A549 (cell line): ENCODE measurements around the gene GEN1. TPM values are rescaled to one million over a fixed set of nuclear protein-coding genes. Genes with fewer than 3 reads are reported as not detected.

Experiments used
- ATAC-seq, 2 experiments: fragments of 200-7000 bp in 1 of 2; fragments of >200 bp in 1 of 2; cut with Nextera tagmentation in 1 of 2; cut with Tn5 transposase in 1 of 2; 3 replicates each; pipeline versions ENCODE4 v1.8.0 to v1.9.1; 2018 to 2020; ENCODE audit warnings: mild to moderate bottlenecking in 1 of 2, moderate library complexity in 1 of 2
- CTCF ChIA-PET: fragments of 300-600 bp; sonication (Branson Sonifier 250); formaldehyde crosslinking; extraction: SDS; loops from one replicate; lab custom pipeline; 2021; ENCODE audit warnings: antibody characterized with exemption, inconsistent platforms; lab: Yijun Ruan, JAX
- POLR2A ChIA-PET: fragments of 350-600 bp; formaldehyde crosslinking; extraction: SDS; loops from one replicate; lab custom pipeline; 2021; ENCODE audit warnings: antibody characterized with exemption, inconsistent platforms; lab: Yijun Ruan, JAX
- DNase-seq, 2 experiments: peaks; one replicate each; pipeline versions ENCODE4 v3.0.0 to v3.0.0-alpha.2; 2011 to 2016; ENCODE audit warnings: low read depth in 1 of 2, low spot score in 1 of 2
- FAIRE-seq: peaks from 2 replicates; lab custom pipeline; 2011; peaks lifted over from hg19 to GRCh38; lab: Jason Lieb, UNC
- H3K27ac ChIP-seq, 2 experiments: fragments of >200 bp; sonication (Bioruptor Twin); formaldehyde crosslinking; 3 replicates each; pipeline ENCODE4 v1.5.1; 2016 to 2017
- H3K4me1 ChIP-seq: fragments of >200 bp; sonication (Bioruptor Twin); formaldehyde crosslinking; 3 replicates; pipeline ENCODE4 v1.6.1; 2016
- H3K4me2 ChIP-seq: fragments of >200 bp; sonication (Bioruptor Twin); formaldehyde crosslinking; 3 replicates; pipeline ENCODE4 v1.6.1; 2016
- H3K4me3 ChIP-seq: fragments of >200 bp; sonication (Bioruptor Twin); formaldehyde crosslinking; 3 replicates; pipeline ENCODE4 v1.5.1; 2016
- H3K9me3 ChIP-seq: fragments of >200 bp; sonication (Bioruptor Twin); formaldehyde crosslinking; 3 replicates; pipeline ENCODE4 v1.6.1; 2016
- CBX2 ChIP-seq: fragments of 200-600 bp; sonication (generic); IDR thresholded peaks from 2 replicates; pipeline ENCODE4 v1.6.1; 2016; ENCODE audit warnings: low read depth, mild to moderate bottlenecking, borderline replicate concordance
- EP300 ChIP-seq, 2 experiments: fragments of >200 bp; sonication (Bioruptor Twin); formaldehyde crosslinking; IDR thresholded peaks; 2 replicates in 1 of 2; 3 replicates in 1 of 2; pipeline ENCODE4 v1.6.1; 2016 to 2017
- FOSB ChIP-seq: fragments of 250-450 bp; sonication (Bioruptor Pico); IDR thresholded peaks from 2 replicates; pipeline ENCODE4 v1.5.0; 2020; ENCODE audit warnings: mild to moderate bottlenecking, moderate library complexity
- FOXS1 ChIP-seq: fragments of 250-450 bp; sonication (Bioruptor Pico); IDR thresholded peaks from 2 replicates; pipeline ENCODE4 v1.5.0; 2020; ENCODE audit warnings: mild to moderate bottlenecking, moderate library complexity
- GATA3 ChIP-seq: IDR thresholded peaks from 2 replicates; pipeline ENCODE4 v1.6.1; 2012; ENCODE audit warnings: borderline replicate concordance
- HEYL ChIP-seq: fragments of 250-450 bp; sonication (Bioruptor Pico); IDR thresholded peaks from 2 replicates; pipeline ENCODE4 v1.8.0; 2021; ENCODE audit warnings: mild to moderate bottlenecking, moderate library complexity
- JUNB ChIP-seq: fragments of >200 bp; sonication (Bioruptor Twin); formaldehyde crosslinking; IDR thresholded peaks from 2 replicates; pipeline ENCODE4 v1.6.1; 2016
- KDM1A ChIP-seq: fragments of 200-600 bp; sonication (generic); IDR thresholded peaks from 2 replicates; pipeline ENCODE4 v1.6.1; 2016; ENCODE audit warnings: low read depth, mild to moderate bottlenecking
- KDM5A ChIP-seq: fragments of 200-600 bp; sonication (generic); IDR thresholded peaks from 2 replicates; pipeline ENCODE4 v1.6.1; 2016; ENCODE audit warnings: antibody characterized with exemption, mild to moderate bottlenecking
- MYC ChIP-seq: IDR thresholded peaks from 2 replicates; pipeline ENCODE4 v1.6.1; 2012; ENCODE audit warnings: mild to moderate bottlenecking, inconsistent platforms, low read length, improper control_type of control experiment, borderline replicate concordance
- POLR2AphosphoS2 ChIP-seq: conservative IDR thresholded peaks from 2 replicates; pipeline ENCODE4 v1.6.1; 2012; ENCODE audit warnings: low read length, improper control_type of control experiment, inconsistent platforms
- SMC3 ChIP-seq: fragments of >200 bp; sonication (Bioruptor Twin); formaldehyde crosslinking; IDR thresholded peaks from 3 replicates; pipeline ENCODE4 v1.6.1; 2018; ENCODE audit warnings: inconsistent platforms
- TFCP2L1 ChIP-seq: fragments of 250-450 bp; sonication (Bioruptor Pico); IDR thresholded peaks from 2 replicates; pipeline ENCODE4 v1.5.0; 2021; ENCODE audit warnings: mild to moderate bottlenecking
- ZC3H11A ChIP-seq: fragments of 450-650 bp; IDR thresholded peaks from 2 replicates; pipeline ENCODE4 v1.6.1; 2014; ENCODE audit warnings: antibody characterized with exemption, mild to moderate bottlenecking
- ZFP36 ChIP-seq: fragments of 450-650 bp; IDR thresholded peaks from 2 replicates; pipeline ENCODE4 v1.6.1; 2014; ENCODE audit warnings: borderline replicate concordance; ENCODE audit not compliant: partially characterized antibody
- ZNF302 ChIP-seq: fragments of 250-450 bp; sonication (Bioruptor Pico); IDR thresholded peaks from 2 replicates; pipeline ENCODE4 v1.9.0; 2021; ENCODE audit warnings: inconsistent platforms, mild to moderate bottlenecking, moderate library complexity
- WGBS: methylation state at CpG from one replicate; pipeline ENCODE4 v1.1.6; 2017; ENCODE audit errors: missing lambda C conversion rate; 5-methylcytosine and 5-hydroxymethylcytosine counted together
- polyA plus RNA-seq, 4 experiments: library from polyadenylated mRNA; depleted of rRNA in 3 of 4; stranded (reverse); fragments of >200 nt; fragmentation: RNase III in 1 of 4; extraction: RNeasy Plus Mini Kit Qiagen cat#74134 plus additional on column Dnase treatment in 1 of 4; gene quantifications; 2 replicates in 3 of 4; 3 replicates in 1 of 4; pipeline ENCODE4 v1.2.3, GENCODE V29; 2011 to 2017
- TF ChIP-seq, protein P1 (sequence below): fragments of >200 bp; sonication (Bioruptor Twin); formaldehyde crosslinking; IDR thresholded peaks from 2 replicates; pipeline ENCODE4 v1.6.1; 2016
- TF ChIP-seq, protein P2 (sequence below): fragments of 150-350 bp; IDR thresholded peaks from 2 replicates; pipeline ENCODE4 v1.6.1; 2014; ENCODE audit warnings: low read depth, mild to moderate bottlenecking, low read length
- TF ChIP-seq, protein P3 (sequence below): IDR thresholded peaks from 2 replicates; pipeline ENCODE4 v1.6.1; 2012
- TF ChIP-seq, protein P4 (sequence below): fragments of >200 bp; sonication (Bioruptor Twin); formaldehyde crosslinking; IDR thresholded peaks from 3 replicates; pipeline ENCODE4 v1.5.1; 2016

GEN1 gene
- polyA plus RNA-seq, 2 of the 4 experiments (the other 2 are of a cell fraction): 16.2 to 40.7 TPM

DNA sequence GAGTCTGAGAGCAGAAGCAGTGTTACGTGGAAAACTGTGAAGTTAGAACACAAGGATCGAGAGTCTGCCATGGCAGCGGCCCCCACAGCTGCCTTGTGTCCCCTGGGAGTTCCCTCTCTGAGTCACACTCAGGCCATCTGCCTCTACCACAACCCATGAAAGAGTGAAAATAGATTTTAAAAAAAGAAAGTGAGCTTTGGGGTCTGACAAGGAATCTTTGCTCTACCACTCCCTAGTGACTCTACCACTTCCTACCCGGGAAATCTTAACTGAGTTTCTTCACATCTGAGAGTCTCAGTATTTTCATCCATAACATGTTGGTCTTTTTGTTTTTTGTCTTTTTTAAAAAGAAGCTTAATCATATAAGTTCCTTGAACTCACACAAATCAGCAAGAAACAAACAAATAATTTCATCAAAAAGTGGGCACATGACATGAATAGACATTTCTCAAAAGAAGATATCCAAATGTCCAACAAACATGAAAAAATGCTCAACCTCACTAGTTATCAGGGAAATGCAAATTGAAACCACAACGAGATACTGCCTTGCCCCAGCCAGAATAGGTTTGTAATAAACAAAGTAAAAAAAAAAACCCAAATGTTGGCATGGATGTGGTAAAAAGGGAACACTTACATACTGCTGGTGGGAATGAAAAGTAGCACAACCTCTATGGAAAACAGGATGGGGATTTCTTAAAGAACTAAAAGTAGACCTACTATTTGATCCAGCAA is 60.0 kb downstream of the GEN1 start:
- CTCF ChIA-PET: interaction anchor here (1.9 to 6.6 kb wide), 2 partner anchors 17 to 24 kb away, joined by 3 to 34 read pairs; no protein-coding TSS in a partner anchor
- 42% methylated on average over 5 of the region's 5 CpGs for WGBS
- no peaks in the 10 kb centered on the region for H3K9me3 ChIP-seq
- POLR2A ChIA-PET: no interaction called here
- no peaks in the 10 kb centered on the region for H3K4me1 ChIP-seq
- H3K4me3 ChIP-seq: no peak overlapping the region
- no peak overlapping the region for H3K27ac ChIP-seq
- DNase-seq (no peak), ATAC-seq (no peak), FAIRE-seq (peak; percentile 90)
- no peak overlapping the region for H3K4me2 ChIP-seq
- TF ChIP-seq, protein P1, sequence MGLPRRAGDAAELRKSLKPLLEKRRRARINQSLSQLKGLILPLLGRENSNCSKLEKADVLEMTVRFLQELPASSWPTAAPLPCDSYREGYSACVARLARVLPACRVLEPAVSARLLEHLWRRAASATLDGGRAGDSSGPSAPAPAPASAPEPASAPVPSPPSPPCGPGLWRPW: no peak
- TF ChIP-seq ZFP36: no peak
- TF ChIP-seq, protein P2, sequence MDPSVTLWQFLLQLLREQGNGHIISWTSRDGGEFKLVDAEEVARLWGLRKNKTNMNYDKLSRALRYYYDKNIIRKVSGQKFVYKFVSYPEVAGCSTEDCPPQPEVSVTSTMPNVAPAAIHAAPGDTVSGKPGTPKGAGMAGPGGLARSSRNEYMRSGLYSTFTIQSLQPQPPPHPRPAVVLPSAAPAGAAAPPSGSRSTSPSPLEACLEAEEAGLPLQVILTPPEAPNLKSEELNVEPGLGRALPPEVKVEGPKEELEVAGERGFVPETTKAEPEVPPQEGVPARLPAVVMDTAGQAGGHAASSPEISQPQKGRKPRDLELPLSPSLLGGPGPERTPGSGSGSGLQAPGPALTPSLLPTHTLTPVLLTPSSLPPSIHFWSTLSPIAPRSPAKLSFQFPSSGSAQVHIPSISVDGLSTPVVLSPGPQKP: no peak
- no peak for TF ChIP-seq KDM1A
- TF ChIP-seq, protein P3, sequence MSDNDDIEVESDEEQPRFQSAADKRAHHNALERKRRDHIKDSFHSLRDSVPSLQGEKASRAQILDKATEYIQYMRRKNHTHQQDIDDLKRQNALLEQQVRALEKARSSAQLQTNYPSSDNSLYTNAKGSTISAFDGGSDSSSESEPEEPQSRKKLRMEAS: no peak
- no peak for TF ChIP-seq GATA3

DNA sequence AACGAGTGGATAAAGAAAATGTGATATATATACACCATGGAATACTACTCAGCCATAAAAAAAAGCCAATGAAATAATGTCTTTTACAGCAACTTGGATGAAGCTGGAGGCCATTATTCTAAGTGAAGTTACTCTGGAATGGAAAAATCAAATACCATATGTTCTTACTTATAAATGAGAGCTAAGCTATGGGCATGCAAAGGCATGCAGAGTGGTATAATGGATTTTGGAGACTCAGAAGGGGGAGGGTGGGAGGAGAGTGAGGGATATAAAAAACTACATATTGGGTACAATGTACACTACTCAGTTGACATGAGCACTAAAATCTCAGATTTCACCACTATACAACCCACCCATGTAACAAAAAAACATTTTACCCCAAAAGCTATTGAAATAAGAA is 60.7 kb downstream of the GEN1 start:
- POLR2A ChIA-PET: no interaction called here
- 31% methylated on average over 1 of the region's 1 CpG for WGBS
- no peak for FAIRE-seq
- Histone ChIP-seq H3K27ac (no peak overlapping the region), H3K4me1 (no peaks in the 10 kb centered on the region), H3K4me2 (no peak overlapping the region), H3K4me3 (no peak overlapping the region), H3K9me3 (no peaks in the 10 kb centered on the region)
- CTCF ChIA-PET: interaction anchor here (1.9 to 6.6 kb wide), 2 partner anchors 16 to 24 kb away, joined by 3 to 34 read pairs; no protein-coding TSS in a partner anchor
- TF ChIP-seq JUNB: no peak
- TF ChIP-seq, protein P4, sequence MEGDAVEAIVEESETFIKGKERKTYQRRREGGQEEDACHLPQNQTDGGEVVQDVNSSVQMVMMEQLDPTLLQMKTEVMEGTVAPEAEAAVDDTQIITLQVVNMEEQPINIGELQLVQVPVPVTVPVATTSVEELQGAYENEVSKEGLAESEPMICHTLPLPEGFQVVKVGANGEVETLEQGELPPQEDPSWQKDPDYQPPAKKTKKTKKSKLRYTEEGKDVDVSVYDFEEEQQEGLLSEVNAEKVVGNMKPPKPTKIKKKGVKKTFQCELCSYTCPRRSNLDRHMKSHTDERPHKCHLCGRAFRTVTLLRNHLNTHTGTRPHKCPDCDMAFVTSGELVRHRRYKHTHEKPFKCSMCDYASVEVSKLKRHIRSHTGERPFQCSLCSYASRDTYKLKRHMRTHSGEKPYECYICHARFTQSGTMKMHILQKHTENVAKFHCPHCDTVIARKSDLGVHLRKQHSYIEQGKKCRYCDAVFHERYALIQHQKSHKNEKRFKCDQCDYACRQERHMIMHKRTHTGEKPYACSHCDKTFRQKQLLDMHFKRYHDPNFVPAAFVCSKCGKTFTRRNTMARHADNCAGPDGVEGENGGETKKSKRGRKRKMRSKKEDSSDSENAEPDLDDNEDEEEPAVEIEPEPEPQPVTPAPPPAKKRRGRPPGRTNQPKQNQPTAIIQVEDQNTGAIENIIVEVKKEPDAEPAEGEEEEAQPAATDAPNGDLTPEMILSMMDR: no peak
- TF ChIP-seq ZNF302 (CRISPR knock-in tag): no peak
- TF ChIP-seq SMC3: no peak
- TF ChIP-seq MYC: no peak
- no peak for TF ChIP-seq POLR2AphosphoS2
- TF ChIP-seq TFCP2L1 (CRISPR knock-in tag): no peak
- TF ChIP-seq, protein P1: no peak
- no peak for TF ChIP-seq EP300 (IDR thresholded peaks at IDR 0.05)
- TF ChIP-seq CBX2: no peak
- no peak for TF ChIP-seq ZC3H11A
- no peak for TF ChIP-seq KDM5A
- no peak for TF ChIP-seq FOSB (CRISPR knock-in tag)
- TF ChIP-seq FOXS1 (CRISPR knock-in tag): no peak
- no peak for TF ChIP-seq HEYL
- no peak for ATAC-seq
- no peak for DNase-seq
